GM13976 (cell line): Measurements from ENCODE around the gene RNF207.

Experiments
- DNase-seq: peaks from one replicate; pipeline ENCODE4 v3.0.0; 2012; ENCODE audit warnings: low spot score
- CTCF ChIP-seq: IDR thresholded peaks from 2 replicates; pipeline ENCODE4 v1.5.1; 2012; ENCODE audit warnings: borderline replicate concordance, mild to moderate bottlenecking; ENCODE audit not compliant: insufficient read depth; ENCODE audit errors: extremely low read depth, missing control alignments, control extremely low read depth
- in situ Hi-C: fragments of 300-500 bp; cut with MboI; formaldehyde crosslinking; loops from one replicate; pipeline ENCODE4 v1.12.0; 2022; ENCODE audit warnings: low sequenced_read_pairs, mixed read lengths, inconsistent platforms; ENCODE audit not compliant: unreplicated experiment

RNF207 gene

DNA sequence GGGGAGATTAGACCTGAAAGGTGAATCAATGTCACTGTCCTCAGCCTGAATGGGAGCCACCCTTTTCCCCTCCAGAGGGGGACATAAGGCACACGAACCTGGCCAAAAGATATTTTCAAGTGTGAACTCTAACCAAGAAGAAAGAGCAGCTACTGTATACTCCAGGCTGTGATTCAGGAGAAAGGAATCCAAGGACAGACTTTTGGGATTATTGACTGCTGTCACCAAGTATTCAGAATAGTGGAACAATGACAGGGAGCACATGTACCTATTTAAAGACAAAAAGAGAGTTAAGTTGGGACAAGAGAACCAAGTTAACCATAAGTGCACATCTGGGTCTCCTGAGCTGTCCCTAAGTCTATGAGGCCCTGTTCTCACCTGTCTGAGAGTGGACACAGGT is 27.5 kb downstream of the RNF207 start:
- in situ Hi-C loops: no loop called here
- TF ChIP-seq CTCF: no peak
- DNase-seq: no peak

GRCh38 chr1:6234502-6235295 is 28.8 kb downstream of the RNF207 start:
- TF ChIP-seq CTCF: no peak
- in situ Hi-C loops: no loop called here
- no peak for DNase-seq

DNA sequence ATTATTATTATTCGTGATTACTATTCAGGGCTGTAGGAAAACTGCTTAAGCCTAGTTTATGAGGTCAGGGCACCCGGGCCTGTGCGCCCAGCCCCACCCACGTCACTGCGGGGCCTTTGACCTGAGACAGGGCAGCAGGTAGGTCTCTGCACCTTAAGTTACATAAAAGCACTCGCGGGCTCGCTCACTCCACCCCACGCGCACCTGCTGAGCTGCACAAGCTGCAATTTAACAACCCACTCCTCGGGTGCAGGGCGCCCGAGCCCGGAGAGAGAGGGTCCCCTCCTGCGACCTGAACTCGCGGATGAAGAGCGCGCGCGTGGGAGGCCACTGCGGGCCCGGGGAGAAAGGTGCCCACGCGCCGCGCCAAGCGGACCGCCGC is 29.4 kb downstream of the RNF207 start:
- in situ Hi-C loops: no loop called here
- no peak for DNase-seq
- TF ChIP-seq CTCF: no peak

DNA sequence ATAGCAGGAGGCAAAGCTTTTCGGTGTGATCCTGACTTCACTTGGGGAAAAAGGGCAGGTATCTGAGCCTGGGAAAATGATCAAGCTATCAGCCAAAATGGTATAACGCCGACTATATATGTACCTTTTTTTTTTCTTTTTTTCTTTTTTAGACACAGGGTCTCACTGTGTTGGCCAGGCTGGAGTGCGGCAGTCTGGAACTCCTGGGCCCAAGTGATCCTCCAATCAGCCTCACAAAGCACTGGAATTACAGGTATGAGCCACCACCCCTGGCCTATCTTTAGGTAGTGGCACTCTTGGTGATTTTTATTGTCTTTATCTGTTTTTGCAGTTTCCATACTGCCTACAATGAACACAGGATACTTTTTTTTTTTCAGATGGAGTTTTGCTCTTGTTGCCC is 31.2 kb downstream of the RNF207 start:
- in situ Hi-C loops: no loop called here
- no peak for DNase-seq
- TF ChIP-seq CTCF: no peak

DNA sequence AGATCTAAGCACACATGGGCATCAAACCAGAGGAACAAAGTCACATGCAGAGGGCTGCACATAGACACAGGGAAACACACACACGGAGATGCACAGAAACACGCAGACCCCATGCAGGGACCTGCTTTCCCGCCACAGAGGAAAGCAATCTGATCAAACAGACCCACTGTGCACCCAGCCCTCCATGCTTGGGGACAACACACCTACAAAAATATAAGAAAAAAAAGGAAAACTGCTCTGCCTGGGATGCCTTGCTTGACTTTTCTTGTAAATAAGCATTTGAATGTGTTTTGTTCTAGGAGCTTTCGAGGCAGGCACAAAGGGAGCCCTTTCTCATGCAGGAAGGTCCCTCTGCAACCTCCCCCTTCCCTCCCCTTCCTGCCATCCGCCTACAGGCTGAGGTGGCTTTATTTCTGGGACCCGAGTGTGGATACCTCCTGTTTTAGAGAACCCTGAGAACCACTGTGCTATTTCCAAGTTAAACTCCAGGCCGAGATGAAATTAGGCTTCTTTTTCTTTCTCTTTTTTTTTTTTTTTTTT is 33.4 kb downstream of the RNF207 start:
- DNase-seq: no peak
- no peak for TF ChIP-seq CTCF
- in situ Hi-C loops: no loop called here

GRCh38 chr1:6239950-6240768 is 34.2 kb downstream of the RNF207 start:
- DNase-seq: no peak
- in situ Hi-C loops: no loop called here
- no peak for TF ChIP-seq CTCF
